Breast epithelium (tissue), 3 donors: ENCODE measurements around the gene CCDC106.

ENCODE experiments used
- POLR2A ChIP-seq: fragments of 450-650 bp; IDR thresholded peaks from one replicate; pipeline ENCODE4 v1.6.1; 2016; ENCODE audit warnings: antibody characterized with exemption, mild to moderate bottlenecking, moderate library complexity
- POLR2AphosphoS5 ChIP-seq, 3 donors: sonication (generic); formaldehyde crosslinking; IDR thresholded peaks; one replicate each; pipeline ENCODE4 v1.6.1; 2017; ENCODE audit warnings: antibody characterized with exemption in 3 of 3
- TF ChIP-seq, protein P1 (sequence below), 3 donors: fragments of 450-650 bp; IDR thresholded peaks; one replicate each; pipeline ENCODE4 v1.5.1; 2016 to 2017; ENCODE audit warnings: antibody characterized with exemption in 3 of 3, mild to moderate bottlenecking in 3 of 3, moderate library complexity in 3 of 3

DNA sequence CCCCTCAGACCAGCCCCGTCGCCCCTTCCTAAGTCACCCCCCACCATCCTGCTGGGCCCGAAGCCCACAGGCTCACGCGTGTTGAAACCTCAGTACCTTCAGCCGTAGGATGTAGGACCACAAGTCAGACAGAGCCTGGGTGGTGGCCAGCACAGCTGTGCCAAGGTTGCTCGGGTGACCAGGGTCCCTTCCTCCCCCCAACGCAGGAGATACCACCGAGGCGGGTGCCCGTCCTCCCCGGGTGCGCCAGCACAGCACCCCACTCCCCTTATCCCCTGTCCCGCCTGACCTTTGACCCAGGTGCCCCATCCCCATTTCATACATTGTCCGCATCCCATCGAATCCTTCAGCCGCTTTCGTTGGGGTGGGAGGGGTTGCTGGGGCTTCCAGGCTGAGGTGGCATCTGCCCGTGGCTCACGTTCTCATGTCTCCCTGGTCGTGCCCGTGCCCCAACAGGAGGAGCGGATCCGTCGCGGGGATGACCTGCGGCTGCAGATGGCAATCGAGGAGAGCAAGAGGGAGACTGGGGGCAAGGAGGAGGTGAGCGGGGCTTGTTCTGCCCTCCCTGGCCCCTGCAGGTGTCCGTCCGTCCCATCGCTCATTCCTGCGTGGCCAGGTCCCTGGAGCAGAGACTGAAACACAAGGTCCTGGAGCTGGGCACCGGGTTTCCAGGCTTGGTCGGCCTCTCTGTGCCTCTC, 41.5 kb downstream of the CCDC106 start:
- TF ChIP-seq, protein P1, sequence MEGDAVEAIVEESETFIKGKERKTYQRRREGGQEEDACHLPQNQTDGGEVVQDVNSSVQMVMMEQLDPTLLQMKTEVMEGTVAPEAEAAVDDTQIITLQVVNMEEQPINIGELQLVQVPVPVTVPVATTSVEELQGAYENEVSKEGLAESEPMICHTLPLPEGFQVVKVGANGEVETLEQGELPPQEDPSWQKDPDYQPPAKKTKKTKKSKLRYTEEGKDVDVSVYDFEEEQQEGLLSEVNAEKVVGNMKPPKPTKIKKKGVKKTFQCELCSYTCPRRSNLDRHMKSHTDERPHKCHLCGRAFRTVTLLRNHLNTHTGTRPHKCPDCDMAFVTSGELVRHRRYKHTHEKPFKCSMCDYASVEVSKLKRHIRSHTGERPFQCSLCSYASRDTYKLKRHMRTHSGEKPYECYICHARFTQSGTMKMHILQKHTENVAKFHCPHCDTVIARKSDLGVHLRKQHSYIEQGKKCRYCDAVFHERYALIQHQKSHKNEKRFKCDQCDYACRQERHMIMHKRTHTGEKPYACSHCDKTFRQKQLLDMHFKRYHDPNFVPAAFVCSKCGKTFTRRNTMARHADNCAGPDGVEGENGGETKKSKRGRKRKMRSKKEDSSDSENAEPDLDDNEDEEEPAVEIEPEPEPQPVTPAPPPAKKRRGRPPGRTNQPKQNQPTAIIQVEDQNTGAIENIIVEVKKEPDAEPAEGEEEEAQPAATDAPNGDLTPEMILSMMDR (IDR thresholded peaks at IDR 0.05), result no peak
- TF ChIP-seq POLR2A (no peak), POLR2AphosphoS5 (IDR thresholded peaks at IDR 0.05) (no peak)
